Keratinocyte (primary cell): ENCODE results near the gene SHC3.

Source experiments
- CTCF ChIP-seq, 3 experiments: IDR thresholded peaks in 1 of 3; conservative IDR thresholded peaks in 1 of 3; optimal IDR thresholded peaks in 1 of 3; 2 replicates in 2 of 3; 3 replicates in 1 of 3; pipeline versions ENCODE3 to v1.5.1; 2011; ENCODE audit warnings: low read length in 3 of 3, mild to moderate bottlenecking in 3 of 3, moderate library complexity in 2 of 3, control low read depth in 1 of 3, inconsistent platforms in 1 of 3; ENCODE audit not compliant: insufficient read depth in 2 of 3; ENCODE audit errors: extremely low read depth in 1 of 3
- EZH2 ChIP-seq: IDR thresholded peaks from one replicate; pipeline ENCODE4 v1.6.1; 2012; ENCODE audit warnings: inconsistent platforms, mild to moderate bottlenecking, low read length, moderate library complexity

GRCh38 chr9:89010526-89011111 is 168.0 kb downstream of the SHC3 start:
- TF ChIP-seq CTCF (optimal IDR thresholded peaks at IDR 0.05 in 1 of 3, IDR thresholded peaks at IDR 0.05 in 1 of 3, conservative IDR thresholded peaks at IDR 0.05 in 1 of 3; ENCODE audit: extremely low read depth in 1 of 3, insufficient read depth in 2 of 3, low read length in 3 of 3), result no peak
- no peak for TF ChIP-seq EZH2
